AG08395 (cell line): ENCODE results near the gene MMP24OS.

ENCODE experiments used
- DNase-seq: peaks from one replicate; pipeline ENCODE4 v3.0.0; 2012; ENCODE audit warnings: mixed read lengths, low spot score

Gene MMP24OS

DNA sequence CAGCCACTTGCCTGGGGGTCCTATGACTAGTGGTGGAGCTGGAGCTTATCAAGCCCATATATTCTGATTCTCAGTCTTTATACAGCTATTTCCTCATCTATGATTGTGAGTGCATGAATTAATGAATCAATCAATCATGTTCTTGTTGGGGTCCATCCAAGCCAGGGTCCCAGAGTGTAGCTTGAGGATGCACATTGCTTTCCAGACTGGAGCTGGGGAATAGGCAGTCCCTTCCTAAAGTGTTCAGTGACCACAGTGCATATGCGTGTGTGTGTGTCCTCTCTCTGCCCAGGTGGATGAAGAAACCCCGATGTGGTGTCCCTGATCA is 26.3 kb downstream of the MMP24OS start:
- no peak for DNase-seq

DNA sequence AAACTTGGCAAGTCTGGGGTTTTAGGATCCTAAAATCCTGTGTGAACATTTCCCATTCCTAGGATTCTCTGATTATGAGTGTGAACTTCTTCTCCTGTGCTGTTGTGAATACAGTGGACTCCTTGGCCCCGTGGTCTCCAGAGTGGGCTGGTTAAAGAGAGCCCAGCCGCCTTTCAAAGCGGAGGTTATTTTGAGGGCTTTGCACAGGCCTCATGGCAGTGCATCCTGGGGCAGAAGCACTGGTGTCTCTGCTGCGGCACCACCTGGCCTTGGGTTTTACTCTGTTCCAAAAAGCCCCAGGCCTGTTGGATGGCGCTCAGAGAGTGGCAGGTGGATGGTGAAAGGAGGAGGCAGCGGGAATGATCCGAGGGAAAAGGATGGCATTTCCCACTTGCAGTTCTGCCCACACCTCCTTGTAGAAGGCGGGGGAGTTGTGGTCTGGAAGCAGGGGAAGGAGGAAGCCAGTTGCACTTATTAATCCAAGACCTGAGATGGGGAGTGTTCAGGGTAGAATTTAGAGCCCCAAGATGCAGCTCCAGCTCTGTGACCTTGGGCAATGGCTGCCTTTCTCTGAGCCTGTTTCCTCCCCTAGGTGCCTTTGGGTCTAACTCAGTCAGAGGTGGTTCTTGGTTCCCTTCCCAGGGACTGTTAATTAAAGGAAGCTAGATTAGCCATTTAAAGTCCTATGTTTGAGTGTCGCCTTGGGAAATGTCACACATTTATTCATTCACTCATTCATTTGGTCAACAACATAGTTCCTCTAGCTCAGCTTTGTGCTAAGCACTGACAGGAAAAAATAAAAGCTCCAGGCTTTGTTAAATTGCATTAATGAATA is 29.1 kb downstream of the MMP24OS start:
- peak; percentile 29 for DNase-seq

DNA sequence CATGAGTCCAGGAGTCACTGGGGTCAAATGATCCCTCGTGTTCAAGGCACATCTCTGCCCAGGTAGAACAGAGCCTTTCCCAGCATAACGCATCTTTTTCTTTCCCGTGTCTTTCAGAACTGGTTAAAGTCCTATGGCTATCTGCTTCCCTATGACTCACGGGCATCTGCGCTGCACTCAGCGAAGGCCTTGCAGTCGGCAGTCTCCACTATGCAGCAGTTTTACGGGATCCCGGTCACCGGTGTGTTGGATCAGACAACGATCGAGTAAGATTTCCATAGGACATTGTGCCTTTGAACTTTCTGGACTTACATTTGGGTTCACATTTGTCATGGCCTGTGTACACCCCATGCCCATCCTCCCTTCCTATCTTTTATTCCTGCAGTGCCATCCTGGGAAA is 31.2 kb downstream of the MMP24OS start:
- DNase-seq = no peak

DNA sequence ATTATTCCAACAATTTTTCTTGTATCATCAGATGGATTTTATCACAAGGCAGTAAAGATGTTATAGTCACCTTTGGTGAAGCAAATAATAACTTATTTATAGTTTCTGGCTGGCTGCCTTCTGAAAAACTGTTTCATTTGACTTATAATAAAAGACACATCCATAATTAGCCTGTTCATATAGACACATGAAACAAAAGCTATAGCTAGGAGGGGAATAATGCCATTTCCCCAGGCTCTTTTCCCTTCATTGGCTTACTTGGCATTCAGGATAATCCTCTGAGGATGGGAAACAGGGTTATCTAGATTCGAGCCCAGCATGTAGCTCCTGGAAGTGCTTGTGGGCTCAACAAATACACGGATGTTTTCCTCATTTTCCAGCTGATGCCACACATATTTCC is 33.9 kb downstream of the MMP24OS start:
- no peak for DNase-seq

DNA sequence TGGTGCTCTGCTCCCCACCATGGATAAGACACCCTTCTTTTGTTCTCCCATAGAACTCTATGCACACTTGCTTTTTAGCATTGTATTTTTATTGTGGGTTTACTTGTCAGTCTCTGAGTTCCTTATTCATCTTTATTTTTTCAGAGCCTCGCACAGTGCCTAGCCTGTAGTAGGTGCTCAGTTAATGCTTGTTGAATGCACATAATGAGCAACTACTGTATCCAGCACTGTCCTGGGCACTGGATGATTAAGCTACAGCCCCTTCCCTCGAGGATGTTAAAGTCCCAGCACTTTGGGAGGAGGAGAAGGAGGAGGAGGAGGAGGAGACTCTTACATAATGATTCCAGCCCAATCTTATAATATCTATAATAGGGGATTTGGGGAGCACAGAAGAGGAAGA is 34.6 kb downstream of the MMP24OS start:
- no peak for DNase-seq

DNA sequence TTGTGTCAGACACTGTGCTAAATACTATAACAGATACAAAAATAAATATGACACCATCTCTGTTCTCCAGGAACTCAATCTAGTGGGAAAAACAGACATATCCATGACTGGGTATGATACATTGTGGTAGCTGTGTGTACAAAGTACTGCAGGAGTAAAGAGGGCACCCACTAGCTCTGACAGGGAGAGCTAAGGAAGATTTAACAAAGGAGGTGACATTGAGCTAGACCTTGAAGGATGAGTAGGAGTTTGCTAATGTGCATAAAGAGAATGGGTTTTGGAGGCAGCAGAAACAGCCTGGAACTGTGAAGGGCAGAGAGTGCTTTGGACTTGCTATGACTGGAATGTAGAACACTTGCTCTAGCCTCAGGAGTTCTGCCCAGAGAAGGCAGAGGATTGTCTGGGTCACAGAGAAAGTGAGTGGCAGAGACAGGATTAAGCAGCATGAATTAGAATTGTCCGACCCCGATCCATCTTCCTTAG is 37.1 kb downstream of the MMP24OS start:
- DNase-seq = no peak

DNA sequence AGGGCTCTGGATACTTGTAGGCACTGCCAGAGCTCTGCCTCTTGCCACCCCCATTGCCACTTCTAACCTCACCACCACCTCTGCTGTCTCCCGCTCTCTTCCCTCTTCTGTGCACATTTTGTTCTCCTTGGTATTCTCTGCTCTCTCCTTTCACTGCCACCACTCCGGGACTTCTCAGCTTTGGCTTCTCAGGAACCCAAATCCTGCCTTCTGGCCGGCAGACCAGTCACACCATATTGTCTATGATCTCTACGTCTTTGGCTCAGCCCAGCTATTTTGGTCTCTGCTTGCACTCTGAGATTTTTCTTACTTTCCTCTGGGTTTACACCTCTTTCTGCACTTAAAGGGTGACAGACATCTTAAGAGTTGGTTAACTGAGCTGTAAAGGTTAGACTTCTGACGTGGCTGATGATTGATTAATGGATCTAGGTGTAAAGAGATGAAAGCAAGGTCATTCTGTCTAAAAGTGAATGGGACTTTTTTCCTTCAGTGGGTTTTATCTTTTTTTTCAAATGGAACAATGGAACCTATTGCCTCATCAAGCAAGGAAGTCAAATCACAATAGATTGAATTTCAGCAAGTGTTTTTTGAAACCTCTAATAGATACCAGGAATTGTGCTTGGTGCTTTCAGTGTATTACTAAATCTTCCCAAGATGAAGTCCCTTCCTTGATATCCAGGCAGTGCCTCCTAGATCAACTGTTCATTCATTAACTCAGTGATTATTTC is 37.7 kb downstream of the MMP24OS start:
- no peak for DNase-seq

DNA sequence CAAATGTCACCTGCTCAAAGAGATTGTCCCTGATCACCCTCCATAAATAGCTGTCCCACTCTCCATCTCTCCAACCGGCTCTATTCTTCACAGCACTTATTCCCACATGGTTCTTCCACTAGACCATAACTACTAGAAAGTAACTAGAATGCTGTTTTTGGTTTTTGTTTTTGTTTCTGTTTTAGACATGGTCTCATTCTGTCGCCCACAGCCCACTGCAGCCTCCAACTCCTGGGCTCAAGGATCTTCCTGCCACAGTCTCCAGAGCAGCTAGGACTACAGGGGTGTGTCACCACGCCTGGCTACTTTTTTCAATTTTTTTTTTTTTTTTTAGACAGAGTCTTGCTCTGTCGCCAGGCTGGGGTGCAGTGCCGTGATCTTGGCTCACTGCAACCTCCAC is 39.2 kb downstream of the MMP24OS start:
- DNase-seq = no peak

DNA sequence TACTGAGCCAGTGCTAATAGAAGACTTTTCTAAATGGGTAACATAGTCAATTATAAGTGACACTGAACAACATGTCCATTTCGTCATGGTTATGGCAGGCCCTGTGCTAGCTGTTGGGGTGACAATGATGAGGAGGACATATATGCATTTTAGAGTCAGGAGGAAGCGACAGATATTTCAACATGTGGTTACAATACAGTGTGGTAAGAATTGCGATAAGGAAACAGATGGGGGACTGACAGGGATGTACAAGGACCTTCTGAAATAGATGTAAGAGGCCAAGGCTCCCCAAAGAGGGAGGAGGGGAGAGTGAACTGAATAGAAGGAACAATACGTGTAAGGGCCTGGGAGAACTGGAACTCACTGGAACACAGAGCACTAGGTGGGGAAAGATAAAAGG is 39.8 kb downstream of the MMP24OS start:
- no peak for DNase-seq

DNA sequence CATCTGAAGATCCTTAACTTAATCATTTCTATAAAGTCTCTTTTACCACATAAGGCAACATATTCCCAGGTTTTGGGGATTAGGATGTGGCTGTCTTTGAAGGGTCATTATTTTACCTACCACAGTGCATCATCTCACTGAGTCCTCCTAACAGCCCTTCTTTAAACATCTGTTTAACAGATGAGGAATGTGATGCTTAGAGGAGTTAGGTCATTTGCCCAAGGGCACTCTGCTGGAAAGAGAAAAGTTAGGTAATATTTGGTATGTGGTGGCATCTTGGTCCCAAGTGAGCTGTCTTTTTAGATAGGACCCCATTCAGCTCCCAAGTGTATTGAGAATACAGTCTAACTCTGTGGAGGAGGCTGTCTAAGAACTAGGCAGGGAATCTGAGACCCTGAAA is 40.4 kb downstream of the MMP24OS start:
- DNase-seq = peak; percentile 62

DNA sequence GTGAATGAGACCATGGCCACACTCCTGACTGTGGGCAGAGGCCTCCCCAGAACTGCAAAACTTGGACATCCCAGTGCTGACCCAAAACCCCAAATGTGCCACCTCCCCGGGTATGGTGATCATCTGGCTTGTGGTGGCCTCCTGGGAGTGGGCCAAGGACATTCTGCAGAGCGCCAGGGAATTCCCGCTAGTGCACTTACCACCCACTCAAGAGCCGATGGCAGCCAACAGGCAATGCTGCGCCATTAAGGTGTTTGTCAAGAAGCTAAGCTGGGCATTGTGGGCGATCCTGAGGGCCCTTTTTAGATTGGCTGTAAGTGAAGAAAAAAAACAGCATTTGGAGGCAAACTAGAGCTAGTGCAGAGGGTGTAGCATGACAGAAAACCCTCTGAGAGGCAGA is 42.0 kb downstream of the MMP24OS start:
- DNase-seq = no peak

DNA sequence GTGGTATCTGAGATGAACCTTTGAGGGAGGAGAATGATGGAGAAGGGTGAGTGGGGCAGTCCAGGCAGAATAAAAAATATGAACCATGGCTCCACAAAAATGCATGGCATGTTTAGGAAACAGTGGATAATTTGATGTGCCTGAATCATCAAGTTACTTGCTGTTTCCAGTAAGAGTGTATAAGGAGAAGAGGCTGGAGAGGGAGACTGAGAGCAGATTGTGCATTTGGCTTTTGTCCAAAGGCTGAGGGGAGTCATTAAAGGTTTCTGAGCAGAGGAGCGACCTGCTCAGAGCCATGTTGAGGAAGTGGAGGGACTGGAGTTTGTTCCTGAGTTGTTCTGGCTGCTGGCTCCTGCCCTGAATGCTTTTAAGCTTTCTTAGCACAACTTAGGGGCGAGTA is 45.3 kb downstream of the MMP24OS start:
- peak; percentile 62 for DNase-seq

DNA sequence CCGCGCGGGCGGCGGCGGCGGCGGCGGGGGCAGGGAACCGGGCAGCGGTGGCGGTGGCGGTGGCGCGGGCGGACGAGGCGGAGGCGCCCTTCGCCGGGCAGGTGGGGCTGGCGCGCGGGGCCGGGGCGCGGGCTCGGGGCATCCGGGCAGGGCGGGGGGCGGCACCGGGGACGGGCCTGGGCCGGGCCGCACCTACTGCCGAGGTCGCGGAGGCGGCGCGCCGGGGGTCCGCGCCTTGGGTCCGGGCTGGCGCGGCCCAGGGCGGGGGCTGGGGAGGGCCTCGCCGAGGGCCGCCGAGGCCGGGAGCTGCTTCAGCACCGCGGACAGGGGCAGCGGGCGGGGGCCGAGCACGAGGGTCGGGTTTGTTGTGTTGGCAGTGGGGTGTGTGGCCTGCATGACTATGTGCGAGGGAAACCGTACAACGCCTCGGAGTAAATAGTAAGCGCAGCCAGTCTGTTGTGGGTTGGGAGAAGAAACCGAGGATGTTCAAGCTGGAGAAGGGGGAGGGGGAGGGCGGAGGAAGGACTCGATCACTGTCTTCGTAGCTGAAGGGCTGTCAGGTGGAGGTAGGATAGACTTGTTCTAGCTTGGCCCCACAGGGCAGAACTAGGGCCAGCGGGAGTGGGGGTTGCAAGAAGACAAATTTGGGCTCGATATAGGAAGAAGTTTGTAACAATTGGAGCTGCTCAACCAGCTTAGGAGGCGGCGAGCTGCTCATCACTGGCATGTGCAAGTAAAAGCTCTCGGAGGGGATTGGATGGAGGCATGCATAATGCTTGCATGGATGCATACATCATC is 50.8 kb downstream of the MMP24OS start:
- DNase-seq = peak; percentile 66
